Stimulated activated effector memory CD8-positive, alpha-beta T cell treated with anti-CD3 and anti-CD28 coated beads, Interleukin-12 subunit alpha, Interleukin-12 subunit beta, amount 100 ng/mL, for 72 hours (primary cell): ENCODE measurements around the gene SHPK.
A peak's percentile ranks its signal among the peaks of the same experiment; 100 is the strongest.
"Not testable (repeated sequence)": the region's sequence is repeated elsewhere in the genome, so short reads cannot be mapped to it uniquely, and the experiment has no call there.

ENCODE experiments used
- ATAC-seq: fragments of 150-1000 bp; cut with Tn5 transposase; 2 replicates; pipeline ENCODE4 v1.10.0; 2021
- DNase-seq, 2 donors: peaks; one replicate each; pipeline ENCODE4 v3.0.0; 2021 to 2022; ENCODE audit warnings: low spot score in 2 of 2
- H3K27ac Mint-ChIP-seq: one replicate; pipeline ENCODE4 v1.8.0; 2022; ENCODE audit warnings: mild to moderate bottlenecking, mixed read lengths
- H3K36me3 Mint-ChIP-seq: one replicate; pipeline ENCODE4 v1.8.0; 2022; ENCODE audit warnings: mild to moderate bottlenecking, mixed read lengths
- H3K4me1 Mint-ChIP-seq: one replicate; pipeline ENCODE4 v1.8.0; 2022; ENCODE audit warnings: mixed read lengths
- H3K4me3 Mint-ChIP-seq: one replicate; pipeline ENCODE4 v1.8.0; 2022; ENCODE audit warnings: mild to moderate bottlenecking, mixed read lengths
- H3K9me3 Mint-ChIP-seq: one replicate; pipeline ENCODE4 v1.8.0; 2022; ENCODE audit warnings: mixed read lengths

SHPK gene

DNA sequence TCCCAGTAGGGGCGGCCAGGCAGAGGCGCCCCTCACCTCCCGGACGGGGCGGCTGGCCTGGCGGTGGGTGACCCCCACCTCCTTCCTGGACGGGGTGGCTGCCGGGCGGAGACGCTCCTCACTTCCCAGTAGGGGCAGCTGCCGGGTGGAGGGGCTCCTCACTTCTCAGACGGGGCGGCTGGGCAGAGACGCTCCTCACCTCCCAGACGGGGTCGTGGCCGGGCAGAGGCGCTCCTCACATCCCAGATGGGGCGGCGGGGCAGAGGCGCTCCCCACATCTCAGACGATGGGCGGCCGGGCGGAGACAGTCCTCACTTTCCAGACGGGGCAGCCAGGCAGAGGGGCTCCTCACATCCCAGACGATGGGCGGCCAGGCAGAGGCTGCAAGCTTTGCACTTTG is 71.8 kb downstream of the SHPK start:
- not testable (repeated sequence) for H3K27ac Mint-ChIP-seq, H3K4me1 Mint-ChIP-seq, H3K4me3 Mint-ChIP-seq, DNase-seq, ATAC-seq, H3K36me3 Mint-ChIP-seq, H3K9me3 Mint-ChIP-seq

DNA sequence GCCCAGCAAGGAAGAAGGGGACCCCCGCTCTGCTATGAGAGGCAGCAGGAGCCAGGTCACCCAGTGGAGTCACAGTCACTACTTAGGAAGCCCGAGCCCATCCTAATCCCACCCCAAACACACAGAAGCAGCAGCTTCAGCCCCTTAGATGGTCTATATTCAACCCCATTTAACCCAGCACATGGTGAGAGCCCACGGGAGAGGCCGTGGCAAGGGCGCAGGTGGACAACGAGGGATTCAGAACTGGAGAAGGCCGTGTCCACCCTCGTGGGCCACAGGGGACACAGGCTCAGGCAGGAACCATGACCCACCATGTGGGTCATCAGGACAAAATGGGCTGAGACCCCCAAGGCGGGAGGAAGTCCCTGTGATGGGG is 76.8 kb downstream of the SHPK start:
- Mint-ChIP-seq H3K27ac (peak overlapping the region; percentile 73), H3K9me3 (no peaks in the 10 kb centered on the region), H3K4me1 (peaks cover 26% of the 10 kb centered on the region), H3K36me3 (no peaks in the 10 kb centered on the region), H3K4me3 (peak overlapping the region; percentile 26)
- ATAC-seq (no peak), DNase-seq (no peak)

- Mint-ChIP-seq H3K4me3 (peak overlapping the region; percentile 26), H3K27ac (peak overlapping the region; percentile 73), H3K4me1 (peaks cover 26% of the 10 kb centered on the region), H3K36me3 (no peaks in the 10 kb centered on the region), H3K9me3 (no peaks in the 10 kb centered on the region)
- DNase-seq (peak; percentile 32 to 67), ATAC-seq (peak; percentile 87)
Observed at GRCh38 chr17:3558603-3559269, 77.3 kb downstream of the SHPK start.
